Measurements from ENCODE around the gene SLC16A8. TPM values are rescaled to one million over a fixed set of nuclear protein-coding genes. Genes with fewer than 3 reads are reported as not detected.

The SLC16A8 gene
- total RNA-seq, 4 donors from 2014 or later: 0.29 to 0.65 (median 0.33) TPM; not detected in 1

DNA sequence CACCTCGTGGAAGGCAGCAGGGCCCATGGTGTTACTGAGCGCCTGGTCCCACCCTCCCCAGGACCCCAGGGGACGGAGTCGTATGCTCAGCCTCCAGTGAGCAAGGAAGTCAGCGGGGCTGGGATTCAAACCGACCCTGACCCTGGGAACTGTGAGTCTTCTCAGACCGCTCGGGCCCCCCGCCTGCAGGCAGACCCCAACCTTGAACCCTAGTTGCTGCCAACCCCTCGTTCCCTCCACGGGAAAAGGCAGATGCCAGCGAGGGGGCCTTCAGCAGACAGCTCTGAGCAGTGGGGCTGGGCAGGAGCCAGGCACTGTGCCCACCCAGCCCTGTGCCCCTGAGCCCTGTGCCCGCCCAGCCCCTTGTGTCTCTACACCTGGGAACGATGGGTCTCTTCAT lies 6.4 kb downstream of the SLC16A8 start:
- Histone ChIP-seq H3K4me3 (no peak overlapping the region), H3K9me3 (no peaks in the 10 kb centered on the region), H3K36me3 (peaks cover 6 to 38% (median 32%) of the 10 kb centered on the region in 4 donors), H3K4me1 (peaks cover 20 to 24% (median 22%) of the 10 kb centered on the region in 4 donors), H3K27ac (replicated peaks in 1 of 4) (no peak overlapping the region), H3K27me3 (peaks cover 0 to 28% (median 16%) of the 10 kb centered on the region in 4 donors)
- WGBS: 84% methylated on average over 9 of the region's 14 CpGs
- intact Hi-C loops (cut with DNase I): no loop called here
- no peak for DNase-seq (ENCODE audit: extremely low spot score)
- TF ChIP-seq, protein P1, sequence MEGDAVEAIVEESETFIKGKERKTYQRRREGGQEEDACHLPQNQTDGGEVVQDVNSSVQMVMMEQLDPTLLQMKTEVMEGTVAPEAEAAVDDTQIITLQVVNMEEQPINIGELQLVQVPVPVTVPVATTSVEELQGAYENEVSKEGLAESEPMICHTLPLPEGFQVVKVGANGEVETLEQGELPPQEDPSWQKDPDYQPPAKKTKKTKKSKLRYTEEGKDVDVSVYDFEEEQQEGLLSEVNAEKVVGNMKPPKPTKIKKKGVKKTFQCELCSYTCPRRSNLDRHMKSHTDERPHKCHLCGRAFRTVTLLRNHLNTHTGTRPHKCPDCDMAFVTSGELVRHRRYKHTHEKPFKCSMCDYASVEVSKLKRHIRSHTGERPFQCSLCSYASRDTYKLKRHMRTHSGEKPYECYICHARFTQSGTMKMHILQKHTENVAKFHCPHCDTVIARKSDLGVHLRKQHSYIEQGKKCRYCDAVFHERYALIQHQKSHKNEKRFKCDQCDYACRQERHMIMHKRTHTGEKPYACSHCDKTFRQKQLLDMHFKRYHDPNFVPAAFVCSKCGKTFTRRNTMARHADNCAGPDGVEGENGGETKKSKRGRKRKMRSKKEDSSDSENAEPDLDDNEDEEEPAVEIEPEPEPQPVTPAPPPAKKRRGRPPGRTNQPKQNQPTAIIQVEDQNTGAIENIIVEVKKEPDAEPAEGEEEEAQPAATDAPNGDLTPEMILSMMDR (IDR thresholded peaks at IDR 0.05): no peak
- TF ChIP-seq POLR2A (IDR thresholded peaks at IDR 0.05; ENCODE audit: low read depth) (no peak), POLR2AphosphoS5 (IDR thresholded peaks at IDR 0.05) (no peak), EP300 (IDR thresholded peaks at IDR 0.05) (no peak)

DNA sequence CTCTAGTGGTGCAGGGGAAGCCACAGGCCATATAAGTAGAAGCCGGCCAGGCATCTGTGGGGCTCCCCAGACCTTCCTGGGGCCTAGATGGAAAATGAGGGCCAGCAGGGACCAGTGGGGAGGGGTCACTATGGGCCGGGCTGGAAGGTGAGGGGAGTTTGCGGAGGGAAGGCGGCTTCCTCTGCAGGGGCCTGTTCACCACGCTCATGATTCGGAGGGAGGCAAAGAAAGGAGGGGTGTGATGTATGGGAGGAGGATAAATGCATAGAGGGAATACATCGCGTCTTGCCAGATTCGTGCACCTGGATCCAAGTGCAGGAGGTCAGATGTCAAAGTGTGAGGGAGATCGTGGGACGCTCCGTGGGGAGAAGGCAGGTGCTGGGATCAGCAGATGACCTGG lies 6.9 kb downstream of the SLC16A8 start:
- Histone ChIP-seq H3K4me1 (peaks cover 15 to 19% (median 17%) of the 10 kb centered on the region in 4 donors), H3K4me3 (no peak overlapping the region), H3K9me3 (no peaks in the 10 kb centered on the region), H3K27me3 (peaks cover 0 to 23% (median 11%) of the 10 kb centered on the region in 4 donors), H3K27ac (replicated peaks in 1 of 4) (no peak overlapping the region), H3K36me3 (peaks cover 8 to 43% (median 37%) of the 10 kb centered on the region in 4 donors)
- intact Hi-C loops (cut with DNase I): no loop called here
- 81% methylated on average over 12 of the region's 12 CpGs for WGBS
- DNase-seq (ENCODE audit: extremely low spot score): no peak
- TF ChIP-seq POLR2A (IDR thresholded peaks at IDR 0.05; ENCODE audit: low read depth) (no peak), POLR2AphosphoS5 (IDR thresholded peaks at IDR 0.05) (no peak), EP300 (IDR thresholded peaks at IDR 0.05) (no peak)
- TF ChIP-seq, protein P1 (IDR thresholded peaks at IDR 0.05): no peak

DNA sequence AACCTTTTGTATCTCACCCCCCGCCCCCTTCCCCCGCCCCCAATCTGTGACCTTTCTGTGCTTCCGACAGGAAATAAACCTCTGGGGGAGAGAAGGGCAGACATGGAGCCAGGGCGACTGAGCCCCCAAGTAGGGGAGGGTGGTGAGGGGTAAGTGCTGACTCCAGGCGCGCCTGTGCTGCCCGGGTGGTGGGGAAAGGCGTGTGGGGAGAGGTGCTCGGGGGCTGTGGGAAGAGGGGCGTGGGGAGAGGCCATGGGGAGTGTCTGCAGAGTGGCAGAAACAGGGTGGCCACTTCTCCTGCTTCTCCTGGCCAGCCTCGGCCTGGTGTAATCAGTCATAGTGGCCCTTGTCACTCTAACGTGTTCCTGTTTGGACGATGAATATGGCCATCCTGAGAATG lies 8.0 kb downstream of the SLC16A8 start:
- WGBS: 89% methylated on average over 12 of the region's 13 CpGs
- no peaks in the 10 kb centered on the region for H3K9me3 ChIP-seq
- peaks cover 0 to 12% (median 3%) of the 10 kb centered on the region in 4 donors for H3K27me3 ChIP-seq
- intact Hi-C loops (cut with DNase I): no loop called here
- no peak for DNase-seq (ENCODE audit: extremely low spot score)
- peaks cover 5 to 8% (median 6%) of the 10 kb centered on the region in 4 donors for H3K4me1 ChIP-seq
- no peak overlapping the region for H3K27ac ChIP-seq (replicated peaks in 1 of 4)
- peaks cover 15 to 54% (median 47%) of the 10 kb centered on the region in 4 donors for H3K36me3 ChIP-seq
- H3K4me3 ChIP-seq: no peak overlapping the region
- TF ChIP-seq EP300 (IDR thresholded peaks at IDR 0.05) (no peak), POLR2A (IDR thresholded peaks at IDR 0.05; ENCODE audit: low read depth) (no peak), POLR2AphosphoS5 (IDR thresholded peaks at IDR 0.05) (no peak)
- TF ChIP-seq, protein P1 (IDR thresholded peaks at IDR 0.05): no peak

DNA sequence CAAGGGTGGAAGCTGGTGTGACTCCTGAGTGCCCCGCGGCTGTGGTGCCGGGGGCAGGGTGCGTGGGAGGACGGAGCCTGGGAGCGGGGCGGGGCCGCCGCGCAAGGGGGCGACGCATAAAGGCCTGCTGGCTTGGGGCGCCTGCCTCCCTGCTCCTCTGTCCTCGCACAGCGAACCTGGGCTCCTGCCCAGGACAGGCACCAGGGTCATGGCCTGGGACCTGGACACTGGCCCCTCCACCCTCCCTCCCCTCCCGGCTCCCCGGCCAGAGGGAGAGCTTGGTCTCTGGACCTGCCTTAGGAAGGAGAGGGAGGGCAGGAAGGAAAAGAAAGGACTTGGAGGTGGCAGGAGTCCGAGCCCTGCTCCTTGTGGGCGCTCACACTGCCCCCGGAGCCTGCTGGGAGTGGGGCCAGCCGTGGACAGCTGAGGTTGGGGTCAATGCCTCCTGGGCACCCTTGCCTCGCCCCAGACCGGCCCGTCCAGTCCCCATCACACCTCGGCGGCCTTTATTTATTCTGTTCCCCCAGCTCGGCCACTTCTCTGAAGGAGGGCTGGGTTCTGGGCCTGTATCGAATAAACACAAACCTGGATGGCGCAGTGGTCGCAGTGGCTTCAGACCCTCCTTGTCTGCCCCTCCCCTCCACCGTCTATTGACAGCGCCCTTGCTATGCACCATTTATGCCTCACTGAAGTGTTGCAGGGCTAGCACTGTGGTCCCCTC lies 8.7 kb downstream of the SLC16A8 start:
- H3K27ac ChIP-seq (replicated peaks in 1 of 4): no peak overlapping the region
- H3K4me3 ChIP-seq: no peak overlapping the region
- intact Hi-C loops (cut with DNase I): no loop called here
- TF ChIP-seq, protein P1 (IDR thresholded peaks at IDR 0.05): no peak
- TF ChIP-seq EP300 (IDR thresholded peaks at IDR 0.05): no peak
- no peak for TF ChIP-seq POLR2A (IDR thresholded peaks at IDR 0.05; ENCODE audit: low read depth)
- TF ChIP-seq POLR2AphosphoS5 (IDR thresholded peaks at IDR 0.05): no peak
- peaks cover 0 to 5% (median 0%) of the 10 kb centered on the region in 4 donors for H3K27me3 ChIP-seq
- DNase-seq (ENCODE audit: extremely low spot score): no peak
- H3K4me1 ChIP-seq: peaks cover 4 to 7% (median 6%) of the 10 kb centered on the region in 4 donors
- H3K36me3 ChIP-seq: peaks cover 20 to 61% (median 50%) of the 10 kb centered on the region in 4 donors
- WGBS: 93% methylated on average over 29 of the region's 32 CpGs
- H3K9me3 ChIP-seq: no peaks in the 10 kb centered on the region

Data from esophagus muscularis mucosa (tissue), 4 donors.